ENCODE results near the gene CCNJL.

GRCh38 chr5:160207061-160207460 is 105.3 kb downstream of the CCNJL start:
- TF ChIP-seq CTCF (IDR thresholded peaks at IDR 0.05; ENCODE audit: low read depth, low read length, poor library complexity, severe bottlenecking) (no peak), EZH2phosphoT487 (IDR thresholded peaks at IDR 0.05; ENCODE audit: borderline replicate concordance, low read length) (no peak)

Measured in DOHH2 (cell line).